Measurements from ENCODE around the gene SH3PXD2A. TPM values are rescaled to one million over a fixed set of nuclear protein-coding genes. Genes with fewer than 3 reads are reported as not detected.

SH3PXD2A gene
- total and polyA plus RNA-seq, 9 of the 15 experiments (the other 6 are each of a cell fraction or from before 2014, with no cell fraction given) = 0.41 to 9.3 (median 2.5) TPM

DNA sequence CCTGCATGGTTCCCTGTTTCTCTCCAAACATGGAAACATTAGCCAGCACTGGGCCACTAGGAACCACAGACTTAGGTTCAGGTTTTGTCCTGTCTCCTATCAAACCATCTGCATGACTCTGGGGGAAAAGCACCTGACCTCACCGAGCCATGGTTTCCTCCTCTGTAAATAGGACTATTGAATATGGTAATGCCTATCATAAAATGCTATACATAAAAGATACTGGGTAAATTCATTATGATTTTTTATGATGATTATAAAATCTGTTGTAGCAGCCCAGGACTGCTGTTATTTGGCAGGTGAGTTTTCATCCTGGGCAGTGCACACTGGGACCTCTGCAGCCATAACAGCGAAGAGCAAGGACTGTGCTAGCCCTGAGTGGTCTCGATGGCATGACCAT is 131.8 kb downstream of the SH3PXD2A start:
- ChIA-PET POLR2A (no interaction called here), CTCF (ENCODE audit: low intra/inter-chr PET ratio) (no interaction called here)
- no peak for ATAC-seq
- 0% methylated on average over 3 of the region's 3 CpGs for WGBS (ENCODE audit: insufficient coverage, low coverage, missing lambda C conversion rate)
- BruUV-seq (replicated peaks) = no TSS peak
- Histone ChIP-seq H3K9me3 (replicated peaks; ENCODE audit: control insufficient read depth, insufficient read depth, low read depth, low read length) (no peaks in the 10 kb centered on the region), H3K4me1 (replicated peaks in 1 of 2; ENCODE audit: control insufficient read depth in 2 of 2, insufficient read depth in 2 of 2, low read length in 2 of 2) (peaks cover 0 to 5% of the 10 kb centered on the region in 2 experiments; a peak in 1 of 5 replicates), H3K9me1 (ENCODE audit: control insufficient read depth, insufficient read depth, low read length) (no peaks in the 10 kb centered on the region), H3K27ac (ENCODE audit: extremely low read depth, low read depth, low read length) (no peak overlapping the region), H3K79me2 (ENCODE audit: control insufficient read depth, insufficient read depth, low read length) (no peaks in the 10 kb centered on the region), H2AFZ (ENCODE audit: low read depth, low read length) (no peak overlapping the region), H3K9ac (ENCODE audit: insufficient read depth in 1 of 2, low read depth in 2 of 2, low read length in 2 of 2) (no peak overlapping the region), H3K36me3 (ENCODE audit: control insufficient read depth, insufficient read depth, low read length) (no peaks in the 10 kb centered on the region), H3K4me2 (ENCODE audit: insufficient read depth, low read length) (no peak overlapping the region), H4K20me1 (replicated peaks; ENCODE audit: control insufficient read depth, insufficient read depth, low read length) (no peaks in the 10 kb centered on the region), H3K4me3 (no peak overlapping the region), H3K27me3 (ENCODE audit: control insufficient read depth in 2 of 2, insufficient read depth in 2 of 2, low read length in 2 of 2) (peaks cover 14 to 52% of the 10 kb centered on the region in 2 experiments)
- in situ Hi-C loops (cut with MboI) = loop anchor here (5.0 kb wide), 1 partner anchor 124 kb away; no protein-coding TSS in a partner anchor
- TF ChIP-seq CHD1 (IDR thresholded peaks at IDR 0.05; ENCODE audit: low read length) (no peak), MECOM (CRISPR knock-in tag; IDR thresholded peaks at IDR 0.05) (no peak), C11orf30 (IDR thresholded peaks at IDR 0.05; ENCODE audit: low read depth) (no peak), HEY1 (CRISPR knock-in tag; IDR thresholded peaks at IDR 0.05; ENCODE audit: borderline replicate concordance) (no peak), SMARCA5 (IDR thresholded peaks at IDR 0.05) (no peak)
- TF ChIP-seq, protein P1, sequence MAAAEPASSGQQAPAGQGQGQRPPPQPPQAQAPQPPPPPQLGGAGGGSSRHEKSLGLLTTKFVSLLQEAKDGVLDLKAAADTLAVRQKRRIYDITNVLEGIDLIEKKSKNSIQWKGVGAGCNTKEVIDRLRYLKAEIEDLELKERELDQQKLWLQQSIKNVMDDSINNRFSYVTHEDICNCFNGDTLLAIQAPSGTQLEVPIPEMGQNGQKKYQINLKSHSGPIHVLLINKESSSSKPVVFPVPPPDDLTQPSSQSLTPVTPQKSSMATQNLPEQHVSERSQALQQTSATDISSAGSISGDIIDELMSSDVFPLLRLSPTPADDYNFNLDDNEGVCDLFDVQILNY (CRISPR knock-in tag; IDR thresholded peaks at IDR 0.05) = no peak
- TF ChIP-seq, protein P2, sequence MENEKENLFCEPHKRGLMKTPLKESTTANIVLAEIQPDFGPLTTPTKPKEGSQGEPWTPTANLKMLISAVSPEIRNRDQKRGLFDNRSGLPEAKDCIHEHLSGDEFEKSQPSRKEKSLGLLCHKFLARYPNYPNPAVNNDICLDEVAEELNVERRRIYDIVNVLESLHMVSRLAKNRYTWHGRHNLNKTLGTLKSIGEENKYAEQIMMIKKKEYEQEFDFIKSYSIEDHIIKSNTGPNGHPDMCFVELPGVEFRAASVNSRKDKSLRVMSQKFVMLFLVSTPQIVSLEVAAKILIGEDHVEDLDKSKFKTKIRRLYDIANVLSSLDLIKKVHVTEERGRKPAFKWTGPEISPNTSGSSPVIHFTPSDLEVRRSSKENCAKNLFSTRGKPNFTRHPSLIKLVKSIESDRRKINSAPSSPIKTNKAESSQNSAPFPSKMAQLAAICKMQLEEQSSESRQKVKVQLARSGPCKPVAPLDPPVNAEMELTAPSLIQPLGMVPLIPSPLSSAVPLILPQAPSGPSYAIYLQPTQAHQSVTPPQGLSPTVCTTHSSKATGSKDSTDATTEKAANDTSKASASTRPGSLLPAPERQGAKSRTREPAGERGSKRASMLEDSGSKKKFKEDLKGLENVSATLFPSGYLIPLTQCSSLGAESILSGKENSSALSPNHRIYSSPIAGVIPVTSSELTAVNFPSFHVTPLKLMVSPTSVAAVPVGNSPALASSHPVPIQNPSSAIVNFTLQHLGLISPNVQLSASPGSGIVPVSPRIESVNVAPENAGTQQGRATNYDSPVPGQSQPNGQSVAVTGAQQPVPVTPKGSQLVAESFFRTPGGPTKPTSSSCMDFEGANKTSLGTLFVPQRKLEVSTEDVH (IDR thresholded peaks at IDR 0.05; ENCODE audit: low read depth, partially characterized antibody) = no peak
- FAIRE-seq = no peak
- no peak for DNase-seq (ENCODE audit: extremely low read depth in 1 of 4, low spot score in 3 of 4)
- intact Hi-C loops (cut with micrococcal nuclease) = no loop called here

Data from K562 (cell line).